Heart left ventricle (tissue), 16 donors: ENCODE results near the gene CENPM. TPM values are rescaled to one million over a fixed set of nuclear protein-coding genes. Genes with fewer than 3 reads are reported as not detected.
A peak's percentile ranks its signal among the peaks of the same experiment; 100 is the strongest.

ENCODE experiments used
- ATAC-seq, 4 donors: fragments of 200-7000 bp; cut with Tn5 transposase; one replicate each; pipeline ENCODE4 v1.9.1; 2020 to 2022; ENCODE audit warnings: moderate library complexity in 4 of 4, mild to moderate bottlenecking in 3 of 4, moderate number of reproducible peaks in 1 of 4
- DNase-seq, 5 donors: peaks; one replicate each; pipeline ENCODE4 v3.0.0-alpha.2; 2020
- H3K27ac ChIP-seq, 12 donors: fragments of 200-600 bp; sonication (generic) in 4 of 12; one replicate each; pipeline versions ENCODE4 v1.5.0 to v1.8.0; 2016 to 2022; ENCODE audit warnings: mild to moderate bottlenecking in 2 of 12
- H3K27me3 ChIP-seq, 9 donors: fragments of 200-600 bp; sonication (generic) in 2 of 9; one replicate each; pipeline versions ENCODE4 v1.5.1 to v1.8.0; 2016 to 2022; ENCODE audit warnings: mild to moderate bottlenecking in 3 of 9
- H3K36me3 ChIP-seq, 9 donors: fragments of 200-600 bp; sonication (generic) in 2 of 9; one replicate each; pipeline versions ENCODE4 v1.5.0 to v1.8.0; 2018 to 2022; ENCODE audit warnings: mild to moderate bottlenecking in 2 of 9
- H3K4me1 ChIP-seq, 12 donors: fragments of 200-600 bp; sonication (generic) in 4 of 12; one replicate each; pipeline versions ENCODE4 v1.5.0 to v1.8.0; 2016 to 2022; ENCODE audit warnings: mild to moderate bottlenecking in 3 of 12
- H3K4me3 ChIP-seq, 12 donors: fragments of 200-600 bp; sonication (generic) in 4 of 12; one replicate each; pipeline versions ENCODE4 v1.5.0 to v1.8.0; 2017 to 2022; ENCODE audit warnings: mild to moderate bottlenecking in 9 of 12, moderate library complexity in 4 of 12
- H3K9me3 ChIP-seq, 12 donors: fragments of 200-600 bp; sonication (generic) in 4 of 12; one replicate each; pipeline versions ENCODE4 v1.5.0 to v1.8.0; 2016 to 2022; ENCODE audit warnings: mild to moderate bottlenecking in 1 of 12
- CTCF ChIP-seq, 12 donors: fragments of 200-600 bp; sonication (generic) in 4 of 12; IDR thresholded peaks; one replicate each; pipeline versions ENCODE4 v1.5.0 to v1.8.0; 2018 to 2022; ENCODE audit warnings: antibody characterized with exemption in 12 of 12, mild to moderate bottlenecking in 5 of 12
- POLR2A ChIP-seq, 2 donors: fragments of 450-650 bp; IDR thresholded peaks; one replicate each; pipeline ENCODE4 v1.6.1; 2017; ENCODE audit warnings: antibody characterized with exemption in 2 of 2, mild to moderate bottlenecking in 2 of 2, moderate library complexity in 2 of 2
- WGBS, 4 donors: extraction: QIAGEN DNeasy Blood & Tissue Kit in 2 of 4; methylation state at CpG; one replicate each; pipeline versions ENCODE4 v1.1.5 to v1.1.7; 2013 to 2018; 5-methylcytosine and 5-hydroxymethylcytosine counted together
- intact Hi-C, 10 donors: fragments of 100-400 bp; cut with DNase I; formaldehyde crosslinking; loops; one replicate each; pipeline versions ENCODE4 v1.11.1 to v1.14.2; 2022
- polyA plus RNA-seq, 2 donors: library from polyadenylated mRNA; stranded (reverse); fragments of 200-250 nt; gene quantifications; one replicate each; pipeline ENCODE4 v1.2.3, GENCODE V29; 2013
- total RNA-seq, 9 donors: library from RNA; depleted of rRNA in 2 of 9; stranded (reverse); fragments of >200 nt in 2 of 9; fragmentation: NEBNext Ultra II Directional in 3 of 9; extraction: Animal tissue kit (Norgen Biotek cat#: 25700) in 3 of 9; gene quantifications; one replicate each; pipeline versions ENCODE4 v1.1.0 to v1.2.4, GENCODE V29; 2016 to 2023
- donor health status: ischemic (EF 13 %, LVEDD 7.1; RV severe dilation, severe dysfunction).
- donor health status: healthy with polysubstance abuse.
- donor health status: DM: no; HTN: yes; CAD: no.
- donor health status: DM: no; HTN: no; CAD: no.
- donor health status: ischemic (EF 25% LVEDD 6.9; RV normal size, moderate dysfunction).
- donor health status: ischemic (EF 25% LVEDD 5.7; RV mildly dilated, moderate dysfunction).
- donor health status: healthy.
- donor health status: DM: yes; HTN: yes; CAD: no.
- donor health status: ischemic (EF 35%, LVEDD 5.7; RV mildly dilated, moderate dysfunction).
- donor health status: nonischemic (EF 11% LVEDD 7.7; RV severe dilation, severe dysfunction).
- donor health status: DM: yes; HTN: yes; CAD: no.
- donor health status: PGD.
- donor health status: ischemic (EF 29% LVEDD 5.4; RV normal size, mild dysfunction).
- donor health status: nonischemic (EF 23%, LVEDD 6.1; RV moderate dilation, normal function).

Gene CENPM
- total and polyA plus RNA-seq, 11 donors = 0.21 to 6.9 (median 0.52) TPM; not detected in 4

GRCh38 chr22:41911001-41911611 lies 35.8 kb downstream of the CENPM start:
- no peak for ATAC-seq

GRCh38 chr22:41910050-41911000 lies 36.6 kb downstream of the CENPM start:
- TF ChIP-seq POLR2A (IDR thresholded peaks at IDR 0.05) = no peak
- TF ChIP-seq CTCF (IDR thresholded peaks at IDR 0.05) = no peak
- H3K9me3 ChIP-seq = no peaks in the 10 kb centered on the region
- 0 to 1% (median 1%) methylated on average over 28 to 112 of the region's 112 CpGs for WGBS, 4 donors

More at GRCh38 chr22:41911001-41911611, 35.8 kb downstream of the CENPM start:
- Histone ChIP-seq H3K27ac (peak overlapping the region in 4 of 12 donors; percentile 50 to 75 (median 61)), H3K9me3 (no peaks in the 10 kb centered on the region), H3K27me3 (peaks cover 29 to 65% (median 45%) of the 10 kb centered on the region in 9 donors), H3K4me3 (peak overlapping the region in 9 of 12 donors; percentile 22 to 57 (median 46)), H3K4me1 (peaks cover 0 to 56% (median 17%) of the 10 kb centered on the region in 12 donors), H3K36me3 (peaks cover 0 to 13% (median 1%) of the 10 kb centered on the region in 9 donors)
- WGBS, 4 donors = 21 to 48% (median 35%) methylated on average over 16 to 37 of the region's 37 CpGs
- no peak for DNase-seq
- intact Hi-C loops = no loop called here
- TF ChIP-seq CTCF (IDR thresholded peaks at IDR 0.05) (no peak), POLR2A (IDR thresholded peaks at IDR 0.05) (no peak)

GRCh38 chr22:41909310-41910049 lies 37.5 kb downstream of the CENPM start:
- Histone ChIP-seq H3K4me1 (peaks cover 0 to 44% (median 14%) of the 10 kb centered on the region in 12 donors), H3K27me3 (peaks cover 17 to 49% (median 31%) of the 10 kb centered on the region in 9 donors), H3K4me3 (peak overlapping the region; percentile 22 to 57 (median 42)), H3K27ac (peak overlapping the region in 4 of 12 donors; percentile 50 to 75 (median 61)), H3K36me3 (peaks cover 0 to 30% (median 17%) of the 10 kb centered on the region in 9 donors), H3K9me3 (no peaks in the 10 kb centered on the region)
- 26 to 46% (median 36%) methylated on average over 27 to 55 of the region's 55 CpGs for WGBS, 4 donors
- ATAC-seq (peak in 1 of 4 donors; percentile 2), DNase-seq (no peak)
- TF ChIP-seq POLR2A (IDR thresholded peaks at IDR 0.05) = no peak
- TF ChIP-seq CTCF (IDR thresholded peaks at IDR 0.05) = no peak
- intact Hi-C loops = no loop called here

More at GRCh38 chr22:41910050-41911000, 36.6 kb downstream of the CENPM start:
- ATAC-seq (peak; percentile 43 to 76 (median 60)), DNase-seq (peak in 3 of 5 donors; percentile 50 to 72 (median 66))
- H3K4me1 ChIP-seq = peaks cover 0 to 52% (median 17%) of the 10 kb centered on the region in 12 donors
- H3K4me3 ChIP-seq = peak overlapping the region; percentile 22 to 57 (median 42)
- intact Hi-C loops = no loop called here
- peaks cover 21 to 57% (median 38%) of the 10 kb centered on the region in 9 donors for H3K27me3 ChIP-seq
- peak overlapping the region in 5 of 12 donors; percentile 17 to 75 (median 58) for H3K27ac ChIP-seq
- peaks cover 0 to 21% (median 9%) of the 10 kb centered on the region in 9 donors for H3K36me3 ChIP-seq
